ENCODE data around the gene IGFBP5.

The IGFBP5 gene

DNA sequence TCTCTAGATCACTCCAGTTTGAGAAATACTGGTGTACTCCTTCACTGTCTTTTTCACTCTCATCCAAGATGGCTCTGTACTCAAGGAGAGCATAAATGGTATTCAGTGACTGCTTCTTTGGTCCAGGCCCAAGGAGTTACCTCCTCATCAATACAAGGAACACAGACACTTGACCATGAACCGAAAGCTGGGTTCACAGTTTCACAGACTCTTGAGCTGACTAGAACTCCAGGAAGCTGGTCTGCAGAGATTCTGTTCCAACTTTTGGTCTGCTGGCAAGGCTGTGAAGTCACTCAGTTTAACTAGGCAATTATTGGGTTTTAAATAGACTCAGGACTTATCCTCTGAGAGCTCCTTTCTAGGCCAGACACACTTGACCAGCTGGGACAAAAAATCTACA, 7.4 kb upstream of the IGFBP5 start:
- Histone ChIP-seq H3K27me3 (peaks cover 38% of the 10 kb centered on the region), H3K4me1 (ENCODE audit: control insufficient read depth in 1 of 2, insufficient read depth in 1 of 2, low read depth in 1 of 2, low read length in 1 of 2) (no peaks in the 10 kb centered on the region), H3K4me3 (ENCODE audit: low read depth in 1 of 2, low read length in 1 of 2) (no peak overlapping the region), H3K9me3 (no peaks in the 10 kb centered on the region), H3K36me3 (no peaks in the 10 kb centered on the region), H3K27ac (no peak overlapping the region)
- TF ChIP-seq CTCF (IDR thresholded peaks at IDR 0.05), result no peak

- no peak overlapping the region for H3K4me3 ChIP-seq (ENCODE audit: low read depth in 1 of 2, low read length in 1 of 2)
- H3K4me1 ChIP-seq (ENCODE audit: control insufficient read depth in 1 of 2, insufficient read depth in 1 of 2, low read depth in 1 of 2, low read length in 1 of 2), result no peaks in the 10 kb centered on the region
- no peaks in the 10 kb centered on the region for H3K9me3 ChIP-seq
- H3K36me3 ChIP-seq, result no peaks in the 10 kb centered on the region
- H3K27ac ChIP-seq, result no peak overlapping the region
- H3K27me3 ChIP-seq, result peaks cover 50% of the 10 kb centered on the region
- TF ChIP-seq CTCF (IDR thresholded peaks at IDR 0.05), result no peak
Observed at GRCh38 chr2:216701544-216701943, 6.2 kb upstream of the IGFBP5 start.

DNA sequence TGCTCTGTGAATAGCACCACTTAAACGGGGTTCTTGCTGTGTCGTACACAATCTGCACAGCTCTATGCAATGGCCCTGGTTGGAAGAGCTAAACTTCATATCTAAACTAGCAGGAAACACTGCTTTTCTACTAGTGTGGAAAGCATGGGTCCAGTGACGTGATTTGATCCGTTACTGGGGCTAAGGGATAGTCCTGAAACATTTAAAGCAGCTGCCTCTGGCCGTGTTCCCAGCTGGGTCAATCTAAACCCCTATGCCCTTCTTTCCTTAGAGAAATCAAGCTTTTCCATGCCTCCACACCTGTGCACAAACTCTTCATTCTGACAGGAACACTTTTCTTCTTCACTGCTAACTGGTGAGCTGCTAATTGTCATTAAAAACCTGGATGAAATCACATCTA, 5.4 kb upstream of the IGFBP5 start:
- no peaks in the 10 kb centered on the region for H3K9me3 ChIP-seq
- H3K4me1 ChIP-seq (ENCODE audit: control insufficient read depth in 1 of 2, insufficient read depth in 1 of 2, low read depth in 1 of 2, low read length in 1 of 2), result no peaks in the 10 kb centered on the region
- H3K36me3 ChIP-seq, result no peaks in the 10 kb centered on the region
- peaks cover 58% of the 10 kb centered on the region for H3K27me3 ChIP-seq
- H3K4me3 ChIP-seq (ENCODE audit: low read depth in 1 of 2, low read length in 1 of 2), result no peak overlapping the region
- no peak for TF ChIP-seq CTCF (IDR thresholded peaks at IDR 0.05)
- H3K27ac ChIP-seq, result no peak overlapping the region

DNA sequence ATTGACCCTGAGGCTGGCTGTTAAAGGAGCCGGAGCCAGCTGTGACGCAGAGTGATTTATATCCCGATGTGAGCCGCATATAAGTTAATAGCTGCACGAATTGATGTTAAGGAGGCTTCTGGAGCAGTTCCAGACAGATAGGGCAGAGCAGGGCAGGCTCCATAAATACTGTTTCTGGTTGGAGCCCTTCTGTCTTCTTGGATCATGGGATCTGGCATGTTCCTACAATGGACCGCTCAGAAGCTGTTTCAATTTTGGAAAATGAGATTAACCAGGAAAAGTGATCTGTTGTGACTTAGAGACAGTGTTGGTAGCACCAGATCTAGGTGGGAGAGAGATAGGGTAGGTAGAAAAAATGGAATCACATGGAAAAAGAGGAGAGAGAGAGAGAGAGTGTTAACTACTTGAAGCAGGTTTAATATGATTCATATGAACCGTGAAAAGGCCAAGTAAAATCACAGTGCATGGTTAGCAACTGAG, 4.8 kb upstream of the IGFBP5 start:
- H3K4me1 ChIP-seq (ENCODE audit: control insufficient read depth in 1 of 2, insufficient read depth in 1 of 2, low read depth in 1 of 2, low read length in 1 of 2), result no peaks in the 10 kb centered on the region
- peaks cover 65% of the 10 kb centered on the region for H3K27me3 ChIP-seq
- no peak overlapping the region for H3K27ac ChIP-seq

DNA sequence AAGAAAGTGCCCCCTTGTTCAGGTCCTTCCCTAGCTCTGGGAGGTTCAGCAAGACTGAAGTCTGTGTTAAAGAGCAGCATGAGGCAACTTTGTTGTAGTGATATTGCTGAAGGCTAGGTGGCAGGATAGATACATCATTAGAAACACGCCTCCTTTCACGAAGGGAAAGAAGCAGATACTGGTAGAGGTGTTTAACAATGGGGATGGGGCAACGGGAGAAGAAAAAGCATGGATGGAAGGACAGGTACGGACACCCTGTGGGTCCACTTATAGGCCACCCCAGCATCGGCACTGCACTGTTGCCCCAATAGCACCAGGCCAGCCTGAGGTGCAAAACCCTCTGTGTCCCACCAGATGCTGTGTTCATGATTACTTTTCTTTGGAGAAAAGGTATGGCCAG, 3.5 kb upstream of the IGFBP5 start:
- H3K27me3 ChIP-seq, result peaks cover 77% of the 10 kb centered on the region
- TF ChIP-seq CTCF (IDR thresholded peaks at IDR 0.05), result no peak
- no peaks in the 10 kb centered on the region for H3K4me1 ChIP-seq (ENCODE audit: control insufficient read depth in 1 of 2, insufficient read depth in 1 of 2, low read depth in 1 of 2, low read length in 1 of 2)
- no peak overlapping the region for H3K4me3 ChIP-seq (ENCODE audit: low read depth in 1 of 2, low read length in 1 of 2)
- H3K27ac ChIP-seq, result no peak overlapping the region
- H3K9me3 ChIP-seq, result no peaks in the 10 kb centered on the region
- H3K36me3 ChIP-seq, result no peaks in the 10 kb centered on the region

More for the DNA sequence above, 4.8 kb upstream of the IGFBP5 start:
- no peaks in the 10 kb centered on the region for H3K36me3 ChIP-seq
- H3K9me3 ChIP-seq, result no peaks in the 10 kb centered on the region
- no peak for TF ChIP-seq CTCF (IDR thresholded peaks at IDR 0.05)
- H3K4me3 ChIP-seq (ENCODE audit: low read depth in 1 of 2, low read length in 1 of 2), result no peak overlapping the region

- no peak overlapping the region for H3K4me3 ChIP-seq (ENCODE audit: low read depth in 1 of 2, low read length in 1 of 2)
- no peak overlapping the region for H3K27ac ChIP-seq
- H3K36me3 ChIP-seq, result no peaks in the 10 kb centered on the region
- no peaks in the 10 kb centered on the region for H3K4me1 ChIP-seq (ENCODE audit: control insufficient read depth in 1 of 2, insufficient read depth in 1 of 2, low read depth in 1 of 2, low read length in 1 of 2)
- no peak for TF ChIP-seq CTCF (IDR thresholded peaks at IDR 0.05)
- peaks cover 83% of the 10 kb centered on the region for H3K27me3 ChIP-seq
- no peaks in the 10 kb centered on the region for H3K9me3 ChIP-seq
Observed at GRCh38 chr2:216698293-216698692, 2.9 kb upstream of the IGFBP5 start.

Measured in neutrophil (primary cell).